ENCODE measurements around the gene ADGRE1.

- TF ChIP-seq POLR2A (IDR thresholded peaks at IDR 0.05; ENCODE audit: low read length) (no peak), GATA1 (IDR thresholded peaks at IDR 0.05; ENCODE audit: low read depth, low read length) (no peak)
These were observed 36.0 kb upstream of the ADGRE1 start for GRCh38 chr19:6851359-6851758.
